ENCODE data around the gene INIP. TPM values are rescaled to one million over a fixed set of nuclear protein-coding genes. Genes with fewer than 3 reads are reported as not detected.

Gene INIP
- total and polyA plus RNA-seq, 2 of the 13 experiments (the other 11 are each of a cell fraction or from before 2014, with no cell fraction given), result 13.6 to 28.6 TPM

DNA sequence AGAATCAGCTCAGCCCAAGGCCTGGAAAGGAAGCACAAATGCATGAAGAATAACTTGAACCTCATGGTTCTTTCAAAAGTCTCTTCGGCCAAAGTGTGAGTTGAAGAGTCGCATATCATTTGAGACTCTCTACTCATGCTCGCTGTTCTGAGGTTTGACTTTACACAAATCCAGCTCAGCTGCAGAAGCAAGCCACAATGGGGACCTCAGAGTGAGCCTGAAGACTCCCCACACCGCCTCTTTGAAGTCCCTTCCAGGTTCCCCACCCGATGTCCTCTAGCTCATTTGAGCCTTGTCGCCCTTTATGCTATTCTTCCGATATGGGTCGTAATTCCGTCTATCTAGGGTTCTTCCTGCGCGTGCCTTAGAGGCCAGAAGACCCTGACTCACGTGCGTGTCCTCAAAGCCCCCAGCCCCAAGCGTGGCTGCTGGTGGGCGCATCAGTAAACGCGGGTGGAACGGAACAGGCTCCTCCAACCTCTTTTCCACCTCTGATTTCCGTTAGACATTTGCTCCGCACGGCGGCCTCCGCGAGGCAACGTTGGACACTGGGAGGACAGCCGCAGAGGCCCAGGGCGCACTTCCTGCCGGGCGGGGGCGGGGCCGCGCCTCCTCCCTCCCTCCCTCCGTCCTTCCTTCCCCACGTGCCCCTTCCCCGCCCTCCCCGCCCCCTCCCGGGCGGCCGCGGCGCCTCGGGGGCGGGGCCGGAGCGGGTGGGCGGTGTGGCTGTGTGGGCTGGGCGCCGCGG lies 32.3 kb upstream of the INIP start, which contains the start of gene SNX30 (continued):
- TF ChIP-seq PTBP1 (IDR thresholded peaks at IDR 0.05; ENCODE audit: low read depth, low read length, poor library complexity, severe bottlenecking), result no peak
- TF ChIP-seq, protein P1, sequence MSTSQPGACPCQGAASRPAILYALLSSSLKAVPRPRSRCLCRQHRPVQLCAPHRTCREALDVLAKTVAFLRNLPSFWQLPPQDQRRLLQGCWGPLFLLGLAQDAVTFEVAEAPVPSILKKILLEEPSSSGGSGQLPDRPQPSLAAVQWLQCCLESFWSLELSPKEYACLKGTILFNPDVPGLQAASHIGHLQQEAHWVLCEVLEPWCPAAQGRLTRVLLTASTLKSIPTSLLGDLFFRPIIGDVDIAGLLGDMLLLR (CRISPR knock-in tag; IDR thresholded peaks at IDR 0.05), result peak; percentile 80; the same call in 1 of the 2 replicates
- no peak for TF ChIP-seq SCMH1 (CRISPR knock-in tag; IDR thresholded peaks at IDR 0.05; ENCODE audit: borderline replicate concordance)
- TF ChIP-seq, protein P2, sequence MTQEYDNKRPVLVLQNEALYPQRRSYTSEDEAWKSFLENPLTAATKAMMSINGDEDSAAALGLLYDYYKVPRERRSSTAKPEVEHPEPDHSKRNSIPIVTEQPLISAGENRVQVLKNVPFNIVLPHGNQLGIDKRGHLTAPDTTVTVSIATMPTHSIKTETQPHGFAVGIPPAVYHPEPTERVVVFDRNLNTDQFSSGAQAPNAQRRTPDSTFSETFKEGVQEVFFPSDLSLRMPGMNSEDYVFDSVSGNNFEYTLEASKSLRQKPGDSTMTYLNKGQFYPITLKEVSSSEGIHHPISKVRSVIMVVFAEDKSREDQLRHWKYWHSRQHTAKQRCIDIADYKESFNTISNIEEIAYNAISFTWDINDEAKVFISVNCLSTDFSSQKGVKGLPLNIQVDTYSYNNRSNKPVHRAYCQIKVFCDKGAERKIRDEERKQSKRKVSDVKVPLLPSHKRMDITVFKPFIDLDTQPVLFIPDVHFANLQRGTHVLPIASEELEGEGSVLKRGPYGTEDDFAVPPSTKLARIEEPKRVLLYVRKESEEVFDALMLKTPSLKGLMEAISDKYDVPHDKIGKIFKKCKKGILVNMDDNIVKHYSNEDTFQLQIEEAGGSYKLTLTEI (CRISPR knock-in tag; conservative IDR thresholded peaks at IDR 0.05), result no peak
- TF ChIP-seq, protein P3, sequence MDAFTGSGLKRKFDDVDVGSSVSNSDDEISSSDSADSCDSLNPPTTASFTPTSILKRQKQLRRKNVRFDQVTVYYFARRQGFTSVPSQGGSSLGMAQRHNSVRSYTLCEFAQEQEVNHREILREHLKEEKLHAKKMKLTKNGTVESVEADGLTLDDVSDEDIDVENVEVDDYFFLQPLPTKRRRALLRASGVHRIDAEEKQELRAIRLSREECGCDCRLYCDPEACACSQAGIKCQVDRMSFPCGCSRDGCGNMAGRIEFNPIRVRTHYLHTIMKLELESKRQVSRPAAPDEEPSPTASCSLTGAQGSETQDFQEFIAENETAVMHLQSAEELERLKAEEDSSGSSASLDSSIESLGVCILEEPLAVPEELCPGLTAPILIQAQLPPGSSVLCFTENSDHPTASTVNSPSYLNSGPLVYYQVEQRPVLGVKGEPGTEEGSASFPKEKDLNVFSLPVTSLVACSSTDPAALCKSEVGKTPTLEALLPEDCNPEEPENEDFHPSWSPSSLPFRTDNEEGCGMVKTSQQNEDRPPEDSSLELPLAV (CRISPR knock-in tag; conservative IDR thresholded peaks at IDR 0.05; ENCODE audit: low read depth), result no peak
- peak; percentile 24; the same call in 1 of the 2 replicates for TF ChIP-seq PITX1 (CRISPR knock-in tag; IDR thresholded peaks at IDR 0.05)
- TF ChIP-seq NONO (IDR thresholded peaks at IDR 0.05), result no peak
- TF ChIP-seq NONO (CRISPR knock-in tag; conservative IDR thresholded peaks at IDR 0.05), result peak; percentile 69
- peak; percentile 69; the same call in 1 of the 2 replicates for TF ChIP-seq ZNF768 (CRISPR knock-in tag; IDR thresholded peaks at IDR 0.05)
- TF ChIP-seq GATAD1 (CRISPR knock-in tag; IDR thresholded peaks at IDR 0.05), result peak; percentile 71
- no peak for TF ChIP-seq ZNF629 (CRISPR knock-in tag; conservative IDR thresholded peaks at IDR 0.05)
- no peak; the same call in 1 of the 2 replicates for TF ChIP-seq RAD21 (CRISPR knock-in tag; IDR thresholded peaks at IDR 0.05)
- TF ChIP-seq, protein P4, sequence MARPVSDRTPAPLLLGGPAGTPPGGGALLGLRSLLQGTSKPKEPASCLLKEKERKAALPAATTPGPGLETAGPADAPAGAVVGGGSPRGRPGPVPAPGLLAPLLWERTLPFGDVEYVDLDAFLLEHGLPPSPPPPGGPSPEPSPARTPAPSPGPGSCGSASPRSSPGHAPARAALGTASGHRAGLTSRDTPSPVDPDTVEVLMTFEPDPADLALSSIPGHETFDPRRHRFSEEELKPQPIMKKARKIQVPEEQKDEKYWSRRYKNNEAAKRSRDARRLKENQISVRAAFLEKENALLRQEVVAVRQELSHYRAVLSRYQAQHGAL (CRISPR knock-in tag; IDR thresholded peaks at IDR 0.05; ENCODE audit: not compliant biosample characterization), result no peak
- TF ChIP-seq MIXL1 (CRISPR knock-in tag; IDR thresholded peaks at IDR 0.05), result no peak
- TF ChIP-seq ZNF264 (CRISPR knock-in tag; IDR thresholded peaks at IDR 0.05), result 0 out of 2 replicates have a peak, but pooled peaks have one; percentile 36
- no peak for TF ChIP-seq SSRP1 (CRISPR knock-in tag; IDR thresholded peaks at IDR 0.05)
- TF ChIP-seq, protein P5, sequence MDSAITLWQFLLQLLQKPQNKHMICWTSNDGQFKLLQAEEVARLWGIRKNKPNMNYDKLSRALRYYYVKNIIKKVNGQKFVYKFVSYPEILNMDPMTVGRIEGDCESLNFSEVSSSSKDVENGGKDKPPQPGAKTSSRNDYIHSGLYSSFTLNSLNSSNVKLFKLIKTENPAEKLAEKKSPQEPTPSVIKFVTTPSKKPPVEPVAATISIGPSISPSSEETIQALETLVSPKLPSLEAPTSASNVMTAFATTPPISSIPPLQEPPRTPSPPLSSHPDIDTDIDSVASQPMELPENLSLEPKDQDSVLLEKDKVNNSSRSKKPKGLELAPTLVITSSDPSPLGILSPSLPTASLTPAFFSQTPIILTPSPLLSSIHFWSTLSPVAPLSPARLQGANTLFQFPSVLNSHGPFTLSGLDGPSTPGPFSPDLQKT (CRISPR knock-in tag; IDR thresholded peaks at IDR 0.05; ENCODE audit: borderline replicate concordance), result no peak
- TF ChIP-seq FOXC1 (CRISPR knock-in tag; IDR thresholded peaks at IDR 0.05; ENCODE audit: borderline replicate concordance), result no peak
- TF ChIP-seq, protein P6, sequence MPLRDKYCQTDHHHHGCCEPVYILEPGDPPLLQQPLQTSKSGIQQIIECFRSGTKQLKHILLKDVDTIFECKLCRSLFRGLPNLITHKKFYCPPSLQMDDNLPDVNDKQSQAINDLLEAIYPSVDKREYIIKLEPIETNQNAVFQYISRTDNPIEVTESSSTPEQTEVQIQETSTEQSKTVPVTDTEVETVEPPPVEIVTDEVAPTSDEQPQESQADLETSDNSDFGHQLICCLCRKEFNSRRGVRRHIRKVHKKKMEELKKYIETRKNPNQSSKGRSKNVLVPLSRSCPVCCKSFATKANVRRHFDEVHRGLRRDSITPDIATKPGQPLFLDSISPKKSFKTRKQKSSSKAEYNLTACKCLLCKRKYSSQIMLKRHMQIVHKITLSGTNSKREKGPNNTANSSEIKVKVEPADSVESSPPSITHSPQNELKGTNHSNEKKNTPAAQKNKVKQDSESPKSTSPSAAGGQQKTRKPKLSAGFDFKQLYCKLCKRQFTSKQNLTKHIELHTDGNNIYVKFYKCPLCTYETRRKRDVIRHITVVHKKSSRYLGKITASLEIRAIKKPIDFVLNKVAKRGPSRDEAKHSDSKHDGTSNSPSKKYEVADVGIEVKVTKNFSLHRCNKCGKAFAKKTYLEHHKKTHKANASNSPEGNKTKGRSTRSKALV (CRISPR knock-in tag; IDR thresholded peaks at IDR 0.05), result no peak
- TF ChIP-seq ZNF563 (CRISPR knock-in tag; IDR thresholded peaks at IDR 0.05), result peak; percentile 61; the same call in 1 of the 2 replicates
- TF ChIP-seq TCF7 (IDR thresholded peaks at IDR 0.05; ENCODE audit: low read depth), result peak; percentile 19; the same call in 1 of the 2 replicates
- TF ChIP-seq RBM39 (IDR thresholded peaks at IDR 0.05; ENCODE audit: low read depth, low read length, poor library complexity, severe bottlenecking), result no peak
